Large intestine (tissue), 3 donors: ENCODE results near the gene VPS13C. TPM values are rescaled to one million over a fixed set of nuclear protein-coding genes. Genes with fewer than 3 reads are reported as not detected.

ENCODE experiments used
- DNase-seq, 2 donors: peaks; one replicate each; pipeline versions ENCODE4 v3.0.0 to v3.0.0-alpha.2; 2013
- H3K27ac ChIP-seq: one replicate; pipeline ENCODE4 v1.5.1; 2013; ENCODE audit warnings: low read length
- H3K27me3 ChIP-seq: 2 replicates; pipeline ENCODE4 v1.6.1; 2013; ENCODE audit warnings: low read length; ENCODE audit not compliant: control insufficient read depth, insufficient read depth
- H3K36me3 ChIP-seq: 2 replicates; pipeline ENCODE4 v1.6.1; 2013; ENCODE audit warnings: low read length; ENCODE audit not compliant: control insufficient read depth, insufficient read depth
- H3K4me1 ChIP-seq: one replicate; pipeline ENCODE4 v1.6.1; 2013; ENCODE audit warnings: low read length; ENCODE audit not compliant: control insufficient read depth, insufficient read depth
- H3K4me3 ChIP-seq: one replicate; pipeline ENCODE4 v1.5.1; 2013; ENCODE audit warnings: low read length
- H3K9me3 ChIP-seq: one replicate; pipeline ENCODE4 v1.6.1; 2013; ENCODE audit warnings: mild to moderate bottlenecking, low read depth, low read length, moderate library complexity; ENCODE audit not compliant: control insufficient read depth
- WGBS: methylation state at CpG from one replicate; pipeline ENCODE4 v1.1.5; 2013; ENCODE audit warnings: low lambda C conversion rate; ENCODE audit not compliant: insufficient coverage; 5-methylcytosine and 5-hydroxymethylcytosine counted together
- polyA plus RNA-seq: library from polyadenylated mRNA; unstranded; fragments of 120-200 nt; gene quantifications from one replicate; pipeline ENCODE4 v1.2.1, GENCODE V29; 2013

Gene VPS13C
- polyA plus RNA-seq, 1 donor, result 61.6 TPM

DNA sequence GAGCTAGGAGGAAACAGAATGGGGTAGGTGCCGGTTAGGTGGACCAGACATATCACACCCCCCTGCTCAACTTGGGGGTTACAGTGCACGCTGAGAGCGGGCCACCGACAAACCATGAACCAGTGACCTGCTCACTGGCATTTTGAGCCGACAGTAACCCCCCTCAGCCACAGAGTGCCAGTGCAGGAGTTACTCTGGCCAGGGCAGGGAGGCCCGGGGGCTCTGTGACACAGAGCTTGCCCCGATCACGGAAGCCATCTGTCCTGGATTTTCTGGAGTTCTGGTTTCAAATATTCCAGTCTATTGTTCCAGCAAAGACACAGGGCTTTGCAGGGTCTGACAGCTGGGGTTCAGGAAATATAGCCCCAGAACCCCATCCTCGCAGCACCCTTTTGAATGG is 225.2 kb downstream of the VPS13C start:
- DNase-seq, result no peak
- Histone ChIP-seq H3K4me1 (no peaks in the 10 kb centered on the region), H3K4me3 (no peak overlapping the region), H3K27me3 (peaks cover 17% of the 10 kb centered on the region), H3K9me3 (no peaks in the 10 kb centered on the region), H3K27ac (no peak overlapping the region), H3K36me3 (no peaks in the 10 kb centered on the region)
- whole genome bisulfite sequencing, result no CpG with 5 or more reads among the region's 9 CpGs

DNA sequence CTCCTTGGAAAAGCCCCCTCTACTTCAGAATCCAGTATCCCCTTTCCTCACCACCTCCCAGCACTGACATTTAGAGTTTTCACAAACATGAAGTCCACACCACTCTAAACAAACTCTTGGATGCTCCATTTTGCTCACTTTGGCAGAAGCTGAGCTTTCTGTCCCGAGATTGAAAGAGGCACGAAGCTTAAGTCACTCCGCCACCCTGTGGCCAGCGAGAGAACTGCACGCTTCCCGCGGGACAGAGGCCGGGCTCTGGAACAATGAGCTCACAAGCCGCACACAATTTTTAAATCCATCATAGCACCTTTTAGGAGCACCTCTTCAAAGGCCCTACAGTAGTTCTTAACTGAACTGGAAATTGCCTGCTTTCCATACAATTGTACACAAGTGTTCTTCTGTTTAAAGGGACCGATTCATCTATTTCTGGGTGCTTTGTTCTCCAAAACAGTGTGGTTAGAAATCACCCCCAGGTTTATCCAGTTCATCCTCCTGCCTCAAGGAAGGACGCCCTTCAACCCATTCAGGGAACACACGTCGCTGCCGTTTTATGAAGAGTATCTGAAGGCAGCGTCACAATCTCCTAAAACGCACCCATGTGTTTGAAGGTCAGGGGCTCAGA is 226.1 kb downstream of the VPS13C start:
- Histone ChIP-seq H3K4me1 (no peaks in the 10 kb centered on the region), H3K36me3 (no peaks in the 10 kb centered on the region), H3K27ac (no peak overlapping the region), H3K4me3 (no peak overlapping the region), H3K27me3 (peaks cover 14% of the 10 kb centered on the region), H3K9me3 (no peaks in the 10 kb centered on the region)
- WGBS, result 80% methylated on average over 1 of the region's 16 CpGs
- DNase-seq, result peak; percentile 40 to 54

DNA sequence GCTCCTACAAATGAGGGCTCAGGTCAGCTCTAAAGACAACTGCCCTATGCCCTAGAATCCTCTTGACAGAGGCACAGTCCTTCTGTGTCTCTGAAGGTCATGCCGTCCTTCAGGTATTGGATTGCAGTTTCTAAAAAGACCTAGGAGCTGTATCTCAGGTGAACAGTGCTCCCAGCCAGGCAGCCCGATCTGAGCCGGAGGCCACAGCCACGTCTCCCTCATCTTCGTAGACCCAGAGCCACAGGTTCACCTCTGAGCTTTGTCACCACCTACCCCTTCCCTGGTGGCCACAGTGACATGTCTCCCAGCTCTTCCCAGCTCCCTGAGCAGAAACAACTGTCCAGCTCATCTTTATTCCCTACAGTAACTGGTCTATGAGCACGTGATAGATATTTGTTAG is 228.0 kb downstream of the VPS13C start:
- Histone ChIP-seq H3K9me3 (no peaks in the 10 kb centered on the region), H3K4me3 (no peak overlapping the region), H3K27me3 (peaks cover 10% of the 10 kb centered on the region), H3K36me3 (no peaks in the 10 kb centered on the region), H3K27ac (no peak overlapping the region), H3K4me1 (no peaks in the 10 kb centered on the region)
- WGBS, result no CpG with 5 or more reads among the region's 6 CpGs
- no peak for DNase-seq

DNA sequence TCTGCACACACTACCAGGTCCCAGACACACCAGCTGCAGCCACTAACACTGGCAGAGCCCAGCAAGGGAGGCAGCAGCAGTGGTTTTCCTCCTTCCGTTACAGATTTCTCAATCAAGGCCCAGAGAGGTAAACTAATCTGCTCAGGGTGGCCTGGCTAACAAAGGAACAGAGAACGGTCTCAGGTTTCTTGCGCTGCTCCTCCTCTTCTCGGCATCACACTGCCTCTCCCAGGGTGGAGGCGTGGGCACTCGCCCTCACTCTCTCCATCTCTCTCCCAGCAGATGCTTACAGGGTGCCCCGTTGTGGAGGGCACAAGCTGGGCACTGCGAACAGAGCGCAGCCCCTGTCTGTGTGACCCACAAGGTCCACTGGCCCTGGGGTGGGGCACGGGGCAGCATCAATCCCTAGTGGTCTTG is 228.7 kb downstream of the VPS13C start:
- no peaks in the 10 kb centered on the region for H3K36me3 ChIP-seq
- DNase-seq, result no peak
- WGBS, result no CpG with 5 or more reads among the region's 10 CpGs

DNA sequence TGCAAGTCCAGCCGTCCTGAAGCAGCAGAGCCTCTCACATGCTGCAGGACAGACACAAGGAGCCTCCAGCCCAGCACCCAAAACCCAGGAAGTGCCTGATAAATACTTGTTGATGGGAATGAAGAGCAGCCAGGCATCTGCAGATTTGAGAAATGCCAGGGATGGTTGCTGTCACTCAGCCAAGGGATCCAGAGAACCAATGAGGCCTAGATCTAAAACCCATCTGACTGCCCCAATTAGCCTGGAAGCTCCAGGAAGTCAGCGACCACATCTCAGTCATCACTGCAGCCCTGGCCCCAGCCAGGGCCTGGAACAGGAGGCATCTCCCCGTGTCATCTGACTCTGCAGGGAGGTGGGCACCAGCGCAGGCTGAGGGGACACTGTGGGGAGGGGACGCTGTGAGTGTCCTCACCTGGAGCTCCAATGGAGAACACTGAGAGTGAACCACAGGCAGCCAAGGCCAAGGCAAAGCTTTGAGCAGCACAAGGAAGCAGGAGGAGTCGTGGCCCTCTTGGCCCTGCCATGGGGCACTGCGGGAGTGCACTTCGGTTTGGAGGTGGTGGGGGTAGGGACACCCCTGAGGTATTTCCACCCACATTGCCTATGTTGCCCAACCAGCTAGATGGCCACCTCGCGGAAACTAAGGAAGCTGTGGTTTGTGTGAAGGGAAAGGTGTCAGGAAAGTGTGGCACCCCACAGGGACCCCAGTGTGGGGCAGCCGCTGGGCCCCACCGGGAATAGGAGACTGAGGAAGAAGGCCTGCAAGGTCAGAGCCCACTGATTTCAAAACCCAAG is 229.5 kb downstream of the VPS13C start:
- WGBS, result no CpG with 5 or more reads among the region's 12 CpGs
- no peaks in the 10 kb centered on the region for H3K9me3 ChIP-seq
- H3K36me3 ChIP-seq, result no peaks in the 10 kb centered on the region
- peaks cover 10% of the 10 kb centered on the region for H3K27me3 ChIP-seq
- DNase-seq, result no peak
- no peak overlapping the region for H3K27ac ChIP-seq
- no peak overlapping the region for H3K4me3 ChIP-seq
- H3K4me1 ChIP-seq, result no peaks in the 10 kb centered on the region

More for the DNA sequence above, 228.7 kb downstream of the VPS13C start:
- H3K4me1 ChIP-seq, result no peaks in the 10 kb centered on the region
- no peak overlapping the region for H3K27ac ChIP-seq
- H3K4me3 ChIP-seq, result no peak overlapping the region
- peaks cover 10% of the 10 kb centered on the region for H3K27me3 ChIP-seq
- no peaks in the 10 kb centered on the region for H3K9me3 ChIP-seq

DNA sequence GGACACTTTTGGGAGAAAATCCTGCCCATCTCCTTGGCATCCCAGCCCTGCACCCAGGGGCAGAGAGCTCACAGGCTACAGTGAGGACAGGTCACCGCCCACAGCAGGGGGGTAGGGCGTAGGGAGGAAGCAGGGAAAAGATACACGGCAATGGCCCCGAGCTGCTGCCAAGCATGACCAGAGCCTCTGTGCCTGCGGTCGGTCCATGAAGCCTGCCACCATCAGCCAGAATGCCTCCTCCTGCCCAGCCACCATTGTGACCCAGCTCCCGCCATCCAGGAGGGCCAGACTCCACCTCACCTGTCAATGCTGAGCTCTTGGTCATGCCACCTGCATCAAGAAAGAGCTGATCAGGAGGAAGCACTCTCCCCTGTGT is 230.7 kb downstream of the VPS13C start:
- Histone ChIP-seq H3K27ac (no peak overlapping the region), H3K9me3 (no peaks in the 10 kb centered on the region), H3K36me3 (no peaks in the 10 kb centered on the region), H3K4me3 (no peak overlapping the region), H3K4me1 (no peaks in the 10 kb centered on the region), H3K27me3 (peaks cover 5% of the 10 kb centered on the region)
- no CpG with 5 or more reads among the region's 7 CpGs for WGBS
- no peak for DNase-seq

DNA sequence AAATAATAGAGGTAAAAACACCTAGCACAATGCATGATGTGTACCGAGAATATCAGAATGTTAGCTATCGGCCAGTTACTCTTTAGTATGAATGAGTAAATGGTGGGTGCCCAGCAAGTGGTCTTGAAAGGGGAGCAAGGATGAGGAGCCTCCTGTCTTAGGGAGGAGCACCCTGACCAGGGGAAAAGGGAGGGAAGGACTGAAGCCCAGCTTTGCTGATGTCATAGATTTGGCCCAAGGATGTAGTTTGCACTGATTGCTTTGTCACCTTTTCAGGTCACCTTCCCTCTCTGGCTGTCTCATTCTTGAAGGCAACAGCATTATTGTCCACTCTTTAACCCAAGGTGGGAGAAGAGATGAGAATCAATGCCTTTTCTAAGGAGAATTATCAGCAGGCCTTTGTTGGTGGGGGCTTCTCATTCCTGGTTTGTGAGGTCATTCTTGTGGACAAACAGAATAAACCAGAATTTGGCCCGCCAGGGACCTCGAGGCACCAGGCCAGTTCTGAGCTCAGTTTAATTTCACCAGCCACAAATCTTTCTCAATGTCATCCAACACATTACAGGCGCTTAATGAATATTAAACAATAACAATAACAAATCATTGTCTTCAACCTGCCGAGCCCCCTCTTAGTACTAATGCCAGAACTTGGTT is 231.3 kb downstream of the VPS13C start:
- DNase-seq, result no peak
- no peak overlapping the region for H3K27ac ChIP-seq

DNA sequence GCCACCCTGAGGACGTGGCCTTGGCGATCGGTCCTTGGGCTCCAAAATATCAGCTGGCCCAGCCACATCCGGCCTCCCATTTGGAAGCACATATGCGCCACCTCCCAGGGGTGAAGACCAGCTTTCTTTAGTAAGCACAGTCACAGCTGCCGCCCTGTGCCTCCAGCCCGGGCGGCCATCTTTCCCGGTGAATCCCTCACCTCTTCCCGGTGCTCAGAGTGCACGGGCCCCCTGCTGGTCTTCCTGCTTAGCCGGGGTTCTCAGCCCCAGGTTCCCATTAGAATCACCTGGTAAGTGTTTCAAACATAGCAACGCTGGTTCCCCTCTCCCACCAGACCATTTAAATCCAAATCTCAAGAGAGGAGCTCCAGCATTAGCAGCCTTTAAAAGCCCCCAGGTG is 232.2 kb downstream of the VPS13C start:
- H3K27me3 ChIP-seq, result peaks cover 3% of the 10 kb centered on the region
- WGBS, result no CpG with 5 or more reads among the region's 13 CpGs

More for the DNA sequence above, 231.3 kb downstream of the VPS13C start:
- Histone ChIP-seq H3K9me3 (no peaks in the 10 kb centered on the region), H3K27me3 (peaks cover 3% of the 10 kb centered on the region), H3K36me3 (no peaks in the 10 kb centered on the region), H3K4me1 (no peaks in the 10 kb centered on the region), H3K4me3 (no peak overlapping the region)
- 78% methylated on average over 3 of the region's 6 CpGs for WGBS

DNA sequence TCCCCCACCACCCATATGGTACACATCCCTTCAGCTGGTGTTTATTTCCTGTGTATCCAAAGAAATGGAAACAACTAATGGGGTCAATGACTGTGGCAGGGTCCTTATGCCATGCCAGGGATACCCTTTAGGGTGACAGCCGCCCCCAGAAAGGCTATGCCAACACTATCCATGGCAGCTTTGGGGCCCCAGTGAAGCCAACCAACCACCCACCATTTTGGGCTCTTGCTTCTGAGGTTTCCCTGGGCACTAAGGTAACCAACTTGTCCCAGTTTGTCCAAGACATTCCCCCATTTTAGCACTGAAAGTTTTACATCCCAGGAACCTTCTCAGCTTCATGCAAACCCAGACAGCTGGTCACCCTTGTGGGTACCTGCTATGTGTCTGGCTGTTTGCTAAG is 233.1 kb downstream of the VPS13C start:
- Histone ChIP-seq H3K27ac (no peak overlapping the region), H3K4me1 (no peaks in the 10 kb centered on the region), H3K4me3 (no peak overlapping the region), H3K9me3 (no peaks in the 10 kb centered on the region), H3K36me3 (no peaks in the 10 kb centered on the region), H3K27me3 (peaks cover under 1% of the 10 kb centered on the region)
- no peak for DNase-seq
- no CpG with 5 or more reads among the region's 1 CpG for WGBS

More for the DNA sequence above, 232.2 kb downstream of the VPS13C start:
- Histone ChIP-seq H3K9me3 (no peaks in the 10 kb centered on the region), H3K27ac (no peak overlapping the region), H3K36me3 (no peaks in the 10 kb centered on the region), H3K4me1 (no peaks in the 10 kb centered on the region), H3K4me3 (no peak overlapping the region)
- no peak for DNase-seq

DNA sequence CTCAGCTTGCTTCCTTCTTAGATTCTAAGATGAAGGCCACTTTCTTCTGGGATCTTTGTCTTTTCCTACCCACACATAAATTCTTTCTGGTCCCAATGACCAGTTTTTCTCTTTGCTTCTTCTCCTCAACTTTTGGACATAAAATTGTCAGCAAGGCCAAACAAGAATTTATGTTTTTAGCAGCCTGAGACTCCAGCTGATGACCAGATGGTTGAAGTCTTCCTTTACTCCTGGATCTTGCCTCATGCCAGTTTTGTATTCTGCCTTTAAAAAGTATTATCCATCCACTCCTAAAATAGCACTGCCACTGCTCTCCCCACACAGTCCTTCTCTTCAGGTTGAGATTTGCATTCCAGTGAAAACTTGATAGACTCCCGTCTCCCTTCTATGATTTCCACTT is 236.0 kb downstream of the VPS13C start:
- 0% methylated on average over 1 of the region's 1 CpG for WGBS
- Histone ChIP-seq H3K27ac (no peak overlapping the region), H3K27me3 (no peaks in the 10 kb centered on the region), H3K36me3 (no peaks in the 10 kb centered on the region), H3K4me3 (no peak overlapping the region), H3K4me1 (no peaks in the 10 kb centered on the region), H3K9me3 (no peaks in the 10 kb centered on the region)
- no peak for DNase-seq
